Hematopoietic multipotent progenitor cell treated with erythropoietin and hydrocortisone succinate and interleukin-3 and kit ligand, for 17 days (in vitro differentiated cells): ENCODE results near the gene OSTM1.
"Not testable (repeated sequence)": the region's sequence is repeated elsewhere in the genome, so short reads cannot be mapped to it uniquely, and the experiment has no call there.

Experiments
- DNase-seq: peaks from one replicate; pipeline ENCODE4 v3.0.0-alpha.2; 2015; ENCODE audit warnings: low spot score

OSTM1 gene

GRCh38 chr6:108020472-108021116, 53.9 kb downstream of the OSTM1 start:
- no peak for DNase-seq

DNA sequence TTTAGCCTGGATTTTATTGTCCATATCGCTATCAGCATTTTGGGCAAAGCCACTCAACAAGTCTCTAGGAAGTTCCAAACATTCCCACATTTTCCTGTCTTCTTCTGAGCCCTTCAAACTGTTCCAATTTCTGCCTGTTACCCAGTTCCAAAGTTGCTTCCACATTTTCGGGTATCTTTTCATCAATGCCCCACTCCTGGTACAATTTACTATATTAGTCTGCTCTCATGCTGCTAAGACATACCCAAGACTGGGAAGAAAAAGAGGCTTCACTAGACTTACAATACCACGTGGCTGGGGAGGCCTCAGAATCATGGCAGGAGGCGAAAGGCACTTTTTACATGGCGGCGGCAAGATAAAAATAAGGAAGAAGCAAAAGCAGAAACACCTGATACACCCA, 58.3 kb downstream of the OSTM1 start:
- DNase-seq = not testable (repeated sequence)

DNA sequence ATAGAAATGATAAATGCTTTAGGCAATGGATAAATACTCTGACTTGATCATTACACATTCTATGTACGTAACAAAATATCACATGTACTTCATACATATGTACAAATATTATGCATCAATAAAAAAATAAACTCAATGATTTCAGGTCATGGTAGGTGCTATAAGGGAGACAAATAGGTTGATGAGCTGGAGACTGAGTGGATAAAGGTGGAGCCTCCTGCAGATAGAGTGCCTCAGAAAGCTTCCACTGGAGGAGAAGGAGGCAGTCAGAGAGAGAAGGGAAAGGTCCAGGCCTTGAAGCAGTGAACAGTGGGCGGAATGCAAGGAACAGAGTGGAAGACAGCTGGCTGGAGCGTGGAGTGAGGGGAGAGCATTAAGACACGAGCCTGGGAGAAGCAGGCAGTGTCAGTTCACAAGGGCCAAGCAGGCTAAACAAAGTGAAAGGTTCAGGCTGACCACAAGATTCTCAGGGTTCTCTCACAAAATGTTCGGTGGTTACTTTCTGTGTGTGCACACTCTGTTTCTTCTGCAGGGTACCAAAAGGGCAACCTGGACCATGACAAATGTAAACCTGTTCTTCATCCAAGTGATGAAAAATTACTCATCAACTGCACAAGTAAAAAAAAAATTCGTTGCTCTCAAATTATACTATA, 60.6 kb downstream of the OSTM1 start:
- no peak for DNase-seq

DNA sequence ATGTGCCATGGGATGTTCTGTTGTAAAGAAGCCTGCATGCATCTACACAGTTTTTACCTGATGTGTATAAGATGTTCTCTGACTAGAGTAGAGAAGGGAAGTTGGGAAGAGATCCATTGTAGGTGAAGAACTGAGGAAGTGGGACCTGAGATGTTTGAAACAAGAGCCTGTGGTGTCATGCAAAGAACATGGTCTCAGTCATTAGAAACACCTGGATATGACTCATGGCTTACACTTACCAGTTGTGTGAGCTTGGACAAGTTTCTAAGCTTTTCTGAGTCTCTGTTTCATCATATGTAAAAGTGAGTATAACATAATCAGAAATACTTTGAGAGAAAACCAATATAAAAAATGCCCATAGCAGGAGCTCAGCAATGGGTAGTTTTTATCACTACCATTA, 64.6 kb downstream of the OSTM1 start:
- DNase-seq = no peak

DNA sequence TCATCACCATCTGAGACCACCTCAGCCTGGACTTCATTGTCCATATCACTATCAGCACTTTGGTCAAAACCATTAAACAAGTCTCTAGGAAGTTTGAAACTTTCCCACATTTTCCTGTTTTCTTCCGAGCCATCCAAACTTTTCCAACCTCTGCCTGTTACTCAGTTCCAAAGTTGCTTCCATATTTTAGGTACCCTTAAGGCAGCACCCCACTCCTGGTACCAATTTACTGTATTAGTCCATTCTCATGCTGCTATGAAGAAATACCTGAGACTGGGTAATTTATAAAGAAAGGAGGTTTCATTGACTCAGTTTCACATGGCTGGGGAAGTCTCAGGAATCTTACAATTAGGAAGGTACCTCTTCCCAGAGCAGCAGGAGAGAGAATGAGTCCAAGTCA, 65.3 kb downstream of the OSTM1 start:
- DNase-seq = not testable (repeated sequence)

DNA sequence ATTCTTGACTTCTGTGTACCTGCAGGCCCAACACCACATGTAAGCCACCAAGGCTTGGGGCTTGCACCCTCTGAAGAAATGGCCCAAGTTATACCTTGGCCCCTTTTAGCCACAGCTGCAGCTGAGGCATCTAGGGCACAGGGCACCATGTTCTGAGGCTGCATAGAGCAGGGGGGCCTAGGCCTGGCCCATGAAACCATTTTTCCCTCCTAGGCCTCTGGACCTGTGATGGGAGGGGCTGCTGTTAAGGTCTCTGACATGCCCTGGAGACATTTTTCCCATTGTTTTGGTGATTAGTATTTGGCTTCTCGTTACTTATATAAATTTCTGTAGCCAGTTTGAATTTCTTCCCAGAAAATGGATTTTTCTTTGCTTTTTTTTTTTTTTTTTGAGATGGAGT, 66.2 kb downstream of the OSTM1 start:
- no peak for DNase-seq

- DNase-seq = no peak
Observed at GRCh38 chr6:108005961-108006360, 68.6 kb downstream of the OSTM1 start.

DNA sequence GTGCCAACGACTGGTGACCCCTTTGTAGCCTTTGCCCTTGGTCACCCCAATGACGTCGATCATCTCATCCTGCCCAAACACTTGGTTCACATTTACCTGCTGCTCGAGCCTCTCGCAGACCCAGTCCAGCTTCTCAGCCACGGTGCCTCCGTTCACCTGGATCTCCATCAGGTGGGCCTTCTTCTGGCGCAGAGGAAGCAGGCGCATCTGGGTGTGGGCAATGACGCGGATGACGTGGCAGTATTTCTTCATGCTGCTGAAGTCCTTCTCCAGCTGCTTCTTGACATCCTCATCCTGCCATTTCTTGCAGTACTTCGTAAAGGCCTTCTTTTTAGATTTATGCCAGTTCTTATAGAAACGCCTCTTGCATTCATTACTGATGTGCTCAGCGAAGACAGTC, 69.7 kb downstream of the OSTM1 start:
- DNase-seq = no peak

- DNase-seq = no peak
Observed at GRCh38 chr6:108002365-108003221, 71.9 kb downstream of the OSTM1 start.

GRCh38 chr6:108001696-108002231, 72.8 kb downstream of the OSTM1 start:
- DNase-seq = no peak

DNA sequence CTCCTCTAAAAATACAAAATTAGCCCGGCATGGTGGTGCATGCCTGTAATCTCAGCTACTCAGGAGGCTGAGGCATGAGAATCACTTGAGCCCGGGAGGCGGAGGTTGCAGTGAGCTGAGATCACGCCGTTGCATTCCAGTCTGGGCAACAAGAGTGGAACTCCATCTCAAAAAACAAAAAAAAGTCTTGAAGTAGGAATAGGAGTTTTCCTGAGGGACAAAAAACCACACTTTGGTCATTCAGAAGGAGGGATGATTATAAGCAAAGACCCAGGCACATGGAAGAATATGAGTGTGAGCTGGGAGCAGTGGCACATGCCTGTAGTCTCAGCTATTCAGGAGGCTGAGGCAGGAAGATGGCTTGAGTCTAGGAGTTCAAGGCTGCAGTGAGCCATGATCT, 74.3 kb downstream of the OSTM1 start:
- DNase-seq = not testable (repeated sequence)

GRCh38 chr6:107999341-107999740, 75.2 kb downstream of the OSTM1 start:
- no peak for DNase-seq

GRCh38 chr6:107991772-107992550, 82.6 kb downstream of the OSTM1 start:
- no peak for DNase-seq
